ENCODE measurements around the gene ZNF165.

The ZNF165 gene

GRCh38 chr6:28124350-28124970, 44.1 kb downstream of the ZNF165 start, which contains the start of gene ZSCAN16:
ZSCAN16 (plus strand) TSS chr6:28124609; CDS start chr6:28125444, 835 bp downstream.
- peak within 1 kb of the TSS; percentile 76 for H3K4me3 ChIP-seq (ENCODE audit: low read depth, low read length)
- POLR2A ChIA-PET = interaction anchor here (0.6 to 3.6 kb wide), 22 partner anchors 9 to 463 kb away, joined by 3 to 59 read pairs (median 4); partner anchors contain the start of genes ZKSCAN4, ZKSCAN8, ZSCAN12 and ZSCAN26
- H3K36me3 ChIP-seq (ENCODE audit: control insufficient read depth in 2 of 2, insufficient read depth in 1 of 2, low read length in 2 of 2) = peaks cover 43 to 59% of the 10 kb centered on the region in 2 experiments
- CTCF ChIA-PET = interaction anchor here (0.6 to 1.1 kb wide), 3 partner anchors 9 to 19 kb away, joined by 3 to 4 read pairs (median 3); no protein-coding TSS in a partner anchor
- H3K27ac ChIP-seq (ENCODE audit: extremely low read depth, low read depth, low read length) = peak within 1 kb of the TSS; percentile 42; the same call in 1 of the 2 replicates
- H3K9me3 ChIP-seq (ENCODE audit: control insufficient read depth, insufficient read depth, low read depth, low read length) = no peaks in the 10 kb centered on the region
- H3K4me1 ChIP-seq (ENCODE audit: control insufficient read depth, insufficient read depth, low read length) = peaks cover 6% of the 10 kb centered on the region; the same call in 1 of the 2 replicates
- TF ChIP-seq BCL11B (tag by site-specific recombination; IDR thresholded peaks at IDR 0.05; ENCODE audit: low read depth) (peak; percentile 69; the same call in 1 of the 2 replicates), ZNF623 (tag by site-specific recombination; IDR thresholded peaks at IDR 0.05) (no peak), ZNF266 (tag by site-specific recombination; IDR thresholded peaks at IDR 0.05; ENCODE audit: low read depth) (no peak), ZNF580 (tag by site-specific recombination; IDR thresholded peaks at IDR 0.05) (no peak), SP7 (tag by site-specific recombination; IDR thresholded peaks at IDR 0.05) (peak; percentile 74), ZNF335 (tag by site-specific recombination; conservative IDR thresholded peaks at IDR 0.05) (peak; percentile 90), ZNF626 (tag by site-specific recombination; IDR thresholded peaks at IDR 0.05) (no peak), ZNF394 (tag by site-specific recombination; IDR thresholded peaks at IDR 0.05; ENCODE audit: borderline replicate concordance) (peak; percentile 51; the same call in 1 of the 2 replicates), ZNF76 (tag by site-specific recombination; IDR thresholded peaks at IDR 0.05; ENCODE audit: borderline replicate concordance, low read depth) (peak; percentile 52; the same call in 1 of the 2 replicates), REPIN1 (tag by site-specific recombination; IDR thresholded peaks at IDR 0.05; ENCODE audit: low read depth) (peak; percentile 23; the same call in 1 of the 2 replicates), GLIS2 (tag by site-specific recombination; IDR thresholded peaks at IDR 0.05) (peak; percentile 55), ZNF341 (tag by site-specific recombination; IDR thresholded peaks at IDR 0.05; ENCODE audit: low read depth) (peak; percentile 91), ZNF785 (tag by site-specific recombination; IDR thresholded peaks at IDR 0.05) (no peak), ZSCAN4 (tag by site-specific recombination; IDR thresholded peaks at IDR 0.05) (peak; percentile 24; the same call in 1 of the 2 replicates), ZNF585B (tag by site-specific recombination; IDR thresholded peaks at IDR 0.05) (no peak), ZNF660 (tag by site-specific recombination; IDR thresholded peaks at IDR 0.05) (peak; percentile 85), ZNF692 (tag by site-specific recombination; IDR thresholded peaks at IDR 0.05) (peak; percentile 68; the same call in 1 of the 2 replicates), ZSCAN5A (tag by site-specific recombination; IDR thresholded peaks at IDR 0.05) (0 out of 2 replicates have a peak, but pooled peaks have one; percentile 41), ZBTB44 (tag by site-specific recombination; IDR thresholded peaks at IDR 0.05) (no peak), ZNF837 (tag by site-specific recombination; IDR thresholded peaks at IDR 0.05) (no peak), WT1 (tag by site-specific recombination; IDR thresholded peaks at IDR 0.05) (no peak; the same call in 1 of the 2 replicates), SP3 (tag by site-specific recombination; IDR thresholded peaks at IDR 0.05) (peak; percentile 61; the same call in 1 of the 2 replicates), ZFHX2 (tag by site-specific recombination; conservative IDR thresholded peaks at IDR 0.05) (no peak), ZNF2 (tag by site-specific recombination; IDR thresholded peaks at IDR 0.05) (0 out of 2 replicates have a peak, but pooled peaks have one; percentile 41), ZFP37 (tag by site-specific recombination; IDR thresholded peaks at IDR 0.05) (0 out of 2 replicates have a peak, but pooled peaks have one; percentile 67), ZFP69B (tag by site-specific recombination; IDR thresholded peaks at IDR 0.05) (peak; percentile 51; the same call in 1 of the 2 replicates), KLF17 (tag by site-specific recombination; IDR thresholded peaks at IDR 0.05) (peak; percentile 59; the same call in 1 of the 2 replicates), KLF8 (tag by site-specific recombination; IDR thresholded peaks at IDR 0.05) (peak; percentile 55; the same call in 1 of the 2 replicates), ZNF707 (tag by site-specific recombination; IDR thresholded peaks at IDR 0.05) (no peak)

All from HEK293 (cell line).